Measurements from ENCODE around the gene BORCS5. TPM values are rescaled to one million over a fixed set of nuclear protein-coding genes. Genes with fewer than 3 reads are reported as not detected.

The BORCS5 gene
- total RNA-seq, 4 donors from 2014 or later, result 8.3 to 22.7 (median 15.3) TPM

DNA sequence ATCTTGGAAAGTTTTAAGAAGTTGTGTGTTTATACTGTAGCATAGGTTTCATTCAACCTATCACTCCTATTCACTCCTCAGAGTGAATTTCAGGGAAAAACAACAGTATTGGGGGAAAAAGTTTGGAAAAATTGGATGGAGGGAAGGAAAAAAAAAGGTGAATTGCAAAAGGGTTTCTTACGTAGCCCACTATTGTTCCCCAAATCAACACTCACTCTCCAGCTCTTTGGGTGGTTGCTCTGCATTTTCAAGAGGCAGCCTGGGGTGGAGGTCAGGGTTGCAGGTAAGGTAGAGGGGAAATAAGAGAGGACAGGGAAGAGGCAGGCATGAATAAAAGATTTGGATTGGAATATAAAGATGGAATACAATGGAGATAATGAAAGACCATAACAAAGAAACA lies 42.3 kb downstream of the BORCS5 start:
- Histone ChIP-seq H3K9me3 (no peaks in the 10 kb centered on the region), H3K27ac (peak overlapping the region in 2 of 4 donors; percentile 26 to 29), H3K4me1 (peaks cover 0 to 8% (median 4%) of the 10 kb centered on the region in 4 donors), H3K27me3 (no peaks in the 10 kb centered on the region), H3K36me3 (no peaks in the 10 kb centered on the region), H3K4me3 (no peak overlapping the region)
- DNase-seq, result no peak
- TF ChIP-seq POLR2A (IDR thresholded peaks at IDR 0.05), result no peak
- TF ChIP-seq, protein P1, sequence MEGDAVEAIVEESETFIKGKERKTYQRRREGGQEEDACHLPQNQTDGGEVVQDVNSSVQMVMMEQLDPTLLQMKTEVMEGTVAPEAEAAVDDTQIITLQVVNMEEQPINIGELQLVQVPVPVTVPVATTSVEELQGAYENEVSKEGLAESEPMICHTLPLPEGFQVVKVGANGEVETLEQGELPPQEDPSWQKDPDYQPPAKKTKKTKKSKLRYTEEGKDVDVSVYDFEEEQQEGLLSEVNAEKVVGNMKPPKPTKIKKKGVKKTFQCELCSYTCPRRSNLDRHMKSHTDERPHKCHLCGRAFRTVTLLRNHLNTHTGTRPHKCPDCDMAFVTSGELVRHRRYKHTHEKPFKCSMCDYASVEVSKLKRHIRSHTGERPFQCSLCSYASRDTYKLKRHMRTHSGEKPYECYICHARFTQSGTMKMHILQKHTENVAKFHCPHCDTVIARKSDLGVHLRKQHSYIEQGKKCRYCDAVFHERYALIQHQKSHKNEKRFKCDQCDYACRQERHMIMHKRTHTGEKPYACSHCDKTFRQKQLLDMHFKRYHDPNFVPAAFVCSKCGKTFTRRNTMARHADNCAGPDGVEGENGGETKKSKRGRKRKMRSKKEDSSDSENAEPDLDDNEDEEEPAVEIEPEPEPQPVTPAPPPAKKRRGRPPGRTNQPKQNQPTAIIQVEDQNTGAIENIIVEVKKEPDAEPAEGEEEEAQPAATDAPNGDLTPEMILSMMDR (IDR thresholded peaks at IDR 0.05), result no peak

DNA sequence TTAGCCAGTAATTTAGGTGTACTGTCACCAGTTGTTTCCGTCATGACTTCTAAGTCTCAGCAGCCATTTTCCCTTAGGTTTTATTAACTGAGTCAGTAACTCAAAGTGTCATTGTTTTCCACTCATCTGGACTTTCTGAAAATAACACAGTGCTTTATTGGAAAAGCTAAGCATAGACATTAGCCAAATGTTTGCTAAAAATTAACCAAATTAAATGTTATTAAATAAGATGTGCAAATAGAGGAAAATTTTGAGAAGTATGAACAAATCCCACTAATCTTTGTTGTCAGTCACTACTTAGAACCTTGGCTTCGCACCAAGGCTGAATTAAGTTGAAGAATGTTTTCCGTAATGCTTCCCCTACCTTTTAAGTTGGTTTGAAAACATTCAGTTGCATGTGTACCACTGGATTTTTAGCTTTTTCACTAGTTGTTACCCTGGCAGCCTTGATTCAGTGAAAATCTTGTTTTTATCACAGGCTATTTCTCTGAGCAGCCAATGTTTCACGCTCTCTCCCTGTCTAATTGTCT lies 43.0 kb downstream of the BORCS5 start:
- TF ChIP-seq POLR2A (IDR thresholded peaks at IDR 0.05), result no peak
- TF ChIP-seq, protein P1 (IDR thresholded peaks at IDR 0.05), result no peak
- Histone ChIP-seq H3K36me3 (no peaks in the 10 kb centered on the region), H3K4me3 (no peak overlapping the region), H3K9me3 (no peaks in the 10 kb centered on the region), H3K27me3 (no peaks in the 10 kb centered on the region), H3K27ac (peak overlapping the region in 1 of 4 donors; percentile 8), H3K4me1 (peaks cover 0 to 14% (median 4%) of the 10 kb centered on the region in 4 donors)
- DNase-seq, result no peak

DNA sequence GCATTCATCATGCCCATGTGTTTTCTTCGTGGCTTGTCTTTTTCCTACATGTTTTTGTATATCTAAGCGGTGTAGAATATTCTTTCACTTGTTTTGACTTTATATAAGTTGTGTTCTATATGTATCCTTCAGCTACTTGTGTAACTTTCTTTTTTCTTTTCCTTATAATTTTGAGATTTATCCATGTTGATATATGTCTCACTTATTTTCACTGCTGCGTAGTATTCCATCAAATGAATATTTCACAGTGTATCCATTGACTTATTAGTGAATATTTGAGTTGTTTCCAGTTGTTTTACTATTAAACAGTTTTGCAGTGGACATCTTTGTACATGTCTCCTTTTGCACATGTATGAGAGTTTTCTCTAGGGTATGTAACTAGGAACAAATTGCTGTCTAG lies 43.9 kb downstream of the BORCS5 start:
- Histone ChIP-seq H3K4me1 (peaks cover 0 to 22% (median 4%) of the 10 kb centered on the region in 4 donors), H3K4me3 (no peak overlapping the region), H3K9me3 (no peaks in the 10 kb centered on the region), H3K36me3 (no peaks in the 10 kb centered on the region), H3K27me3 (no peaks in the 10 kb centered on the region), H3K27ac (no peak overlapping the region)
- no peak for DNase-seq
- TF ChIP-seq, protein P1 (IDR thresholded peaks at IDR 0.05), result no peak
- TF ChIP-seq POLR2A (IDR thresholded peaks at IDR 0.05), result no peak

DNA sequence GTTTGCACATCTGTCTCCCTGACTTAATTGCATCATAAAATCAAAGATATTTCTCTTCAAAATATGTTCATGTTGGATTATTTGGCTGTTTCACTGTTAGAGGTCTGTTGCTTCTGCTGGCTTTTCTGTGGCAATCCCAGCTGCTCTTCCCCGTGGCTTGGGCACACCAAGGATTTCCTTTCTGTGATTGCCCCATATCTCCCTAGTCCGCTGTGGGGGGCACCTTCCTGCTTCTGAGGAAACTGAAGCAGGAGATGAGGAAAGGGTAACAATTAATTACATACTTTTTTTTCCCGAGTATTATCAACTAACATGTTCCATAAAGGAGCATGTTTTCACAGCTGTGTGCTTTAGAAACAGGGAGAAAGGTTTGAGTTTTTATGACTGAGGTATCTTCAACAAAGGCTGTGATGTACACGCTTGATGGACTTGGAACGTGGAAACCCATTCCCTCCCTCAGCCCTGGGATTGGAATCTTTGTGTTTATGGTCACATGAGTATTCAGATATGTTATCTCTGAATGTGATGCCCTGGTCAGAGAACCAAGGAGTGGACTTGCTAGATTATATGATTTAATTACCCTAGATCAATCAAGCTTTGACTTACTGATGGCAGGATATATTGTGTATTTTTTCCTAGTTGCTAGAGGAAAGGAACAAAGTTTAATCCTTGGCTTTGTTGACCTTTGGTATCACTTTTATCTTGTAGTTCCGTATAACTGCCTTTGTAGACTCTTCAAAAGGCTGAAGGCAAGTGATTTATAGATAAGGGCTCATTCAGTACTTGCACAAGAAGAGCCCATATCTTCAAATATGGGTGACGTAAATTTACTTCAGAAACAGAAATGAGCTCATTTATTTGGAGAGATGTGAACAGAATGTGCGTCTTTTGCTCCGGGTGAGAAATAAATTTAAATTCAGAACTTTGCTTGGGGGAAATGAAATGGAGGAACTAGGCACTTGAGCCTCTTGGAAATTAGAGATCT lies 46.7 kb downstream of the BORCS5 start:
- H3K27me3 ChIP-seq, result no peaks in the 10 kb centered on the region
- TF ChIP-seq, protein P1 (IDR thresholded peaks at IDR 0.05), result no peak
- peak in 1 of 2 donors; percentile 35 for TF ChIP-seq POLR2A (IDR thresholded peaks at IDR 0.05)
- H3K4me3 ChIP-seq, result peak overlapping the region in 1 of 4 donors; percentile 21
- no peaks in the 10 kb centered on the region for H3K9me3 ChIP-seq
- H3K36me3 ChIP-seq, result no peaks in the 10 kb centered on the region
- peak overlapping the region in 3 of 4 donors; percentile 72 to 86 (median 81) for H3K27ac ChIP-seq
- peak in 1 of 3 donors; percentile 75 for DNase-seq
- H3K4me1 ChIP-seq, result peaks cover 0 to 22% (median 4%) of the 10 kb centered on the region in 4 donors

DNA sequence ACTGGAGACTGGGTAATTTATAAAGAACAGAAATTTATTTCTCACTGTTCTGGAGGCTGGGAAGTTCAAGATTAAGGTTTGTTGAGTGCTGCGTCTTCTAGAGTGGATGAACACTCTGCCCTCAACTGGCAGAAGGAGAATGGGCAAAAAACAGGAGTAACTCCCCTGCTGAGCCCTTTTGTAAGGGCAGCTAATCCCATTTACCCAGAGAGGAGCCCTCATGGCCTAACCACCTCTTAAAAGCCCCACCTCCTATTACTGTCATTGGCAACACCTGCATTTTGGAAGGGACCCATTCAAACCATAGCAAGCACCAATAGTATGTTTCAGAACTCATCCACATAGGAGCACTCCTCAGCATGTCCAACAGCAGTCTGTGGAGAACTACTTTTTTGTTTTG lies 47.4 kb downstream of the BORCS5 start:
- H3K9me3 ChIP-seq, result no peaks in the 10 kb centered on the region
- H3K4me3 ChIP-seq, result no peak overlapping the region
- peaks cover 0 to 22% (median 4%) of the 10 kb centered on the region in 4 donors for H3K4me1 ChIP-seq
- TF ChIP-seq, protein P1 (IDR thresholded peaks at IDR 0.05), result no peak
- no peak for TF ChIP-seq POLR2A (IDR thresholded peaks at IDR 0.05)
- H3K27me3 ChIP-seq, result no peaks in the 10 kb centered on the region
- H3K27ac ChIP-seq, result peak overlapping the region in 3 of 4 donors; percentile 72 to 86 (median 81)
- no peaks in the 10 kb centered on the region for H3K36me3 ChIP-seq
- no peak for DNase-seq
